ENCODE results near the gene COL9A1.
"Not testable (repeated sequence)": the region's sequence is repeated elsewhere in the genome, so short reads cannot be mapped to it uniquely, and the experiment has no call there.

The COL9A1 gene

GRCh38 chr6:70303034-70303525, at the start of gene COL9A1:
Gene COL9A1 (minus strand): TSS chr6:70303084. CDS start chr6:70302924, 160 bp downstream.
- TF ChIP-seq Cebpa-rat (IDR thresholded peaks at IDR 0.05): no peak
- no peaks in the 10 kb centered on the region for H3K9me3 ChIP-seq (replicated peaks in 1 of 11)
- H3K27me3 ChIP-seq: no peaks in the 10 kb centered on the region
- H3K36me3 ChIP-seq: no peaks in the 10 kb centered on the region
- H4K20me1 ChIP-seq: no peaks in the 10 kb centered on the region
- H3K4me1 ChIP-seq: no peaks in the 10 kb centered on the region
- H3K4me3 ChIP-seq: no peak within 1 kb of the TSS
- no peak within 1 kb of the TSS for H3K9ac ChIP-seq
- no peak within 1 kb of the TSS for H3K27ac ChIP-seq
- H3K4me2 ChIP-seq: no peak within 1 kb of the TSS

GRCh38 chr6:70351461-70351860, 48.6 kb upstream of the COL9A1 start:
- Histone ChIP-seq H3K4me2 (no peak overlapping the region), H3K9ac (no peak overlapping the region), H3K36me3 (no peaks in the 10 kb centered on the region), H4K20me1 (no peaks in the 10 kb centered on the region), H3K27me3 (no peaks in the 10 kb centered on the region), H3K4me1 (no peaks in the 10 kb centered on the region), H3K9me3 (replicated peaks in 1 of 11) (peaks cover 0 to 16% (median 6%) of the 10 kb centered on the region in 11 experiments; a peak in 10 of 22 replicates), H3K27ac (no peak overlapping the region), H3K4me3 (no peak overlapping the region)
- no peak for TF ChIP-seq Cebpa-rat (IDR thresholded peaks at IDR 0.05)

GRCh38 chr6:70345619-70346018, 42.7 kb upstream of the COL9A1 start:
- Histone ChIP-seq H3K27me3 (no peaks in the 10 kb centered on the region), H3K4me2 (no peak overlapping the region), H3K4me1 (peaks cover 0 to 6% (median 0%) of the 10 kb centered on the region in 10 experiments; a peak in 2 of 20 replicates), H3K9ac (no peak overlapping the region), H3K36me3 (no peaks in the 10 kb centered on the region), H4K20me1 (no peaks in the 10 kb centered on the region), H3K27ac (no peak overlapping the region), H3K9me3 (replicated peaks in 1 of 11) (peaks cover 0 to 16% (median 6%) of the 10 kb centered on the region in 11 experiments; a peak in 10 of 22 replicates), H3K4me3 (no peak overlapping the region)
- TF ChIP-seq Cebpa-rat (IDR thresholded peaks at IDR 0.05): no peak

- Histone ChIP-seq H3K27me3 (no peaks in the 10 kb centered on the region), H3K9me3 (replicated peaks in 1 of 11) (peaks cover 0 to 26% (median 20%) of the 10 kb centered on the region in 11 experiments; a peak in 18 of 22 replicates), H3K4me3 (no peak overlapping the region), H4K20me1 (no peaks in the 10 kb centered on the region), H3K27ac (no peak overlapping the region), H3K9ac (no peak overlapping the region), H3K4me2 (no peak overlapping the region), H3K4me1 (peaks cover 0 to 6% (median 0%) of the 10 kb centered on the region in 10 experiments; a peak in 2 of 20 replicates), H3K36me3 (no peaks in the 10 kb centered on the region)
- TF ChIP-seq Cebpa-rat (IDR thresholded peaks at IDR 0.05): no peak
Observed at GRCh38 chr6:70343313-70343712, 40.4 kb upstream of the COL9A1 start.

- H3K4me3 ChIP-seq, H3K9ac ChIP-seq, H3K4me2 ChIP-seq, H3K36me3 ChIP-seq, H3K4me1 ChIP-seq, H3K27ac ChIP-seq, H3K27me3 ChIP-seq, H4K20me1 ChIP-seq: not testable (repeated sequence)
- H3K9me3 ChIP-seq (replicated peaks in 1 of 11): peaks cover 0 to 15% (median 11%) of the 10 kb centered on the region in 11 experiments; a peak in 17 of 22 replicates
Observed at GRCh38 chr6:70339810-70340209, 36.9 kb upstream of the COL9A1 start.

- no peaks in the 10 kb centered on the region for H3K36me3 ChIP-seq
- no peak overlapping the region for H3K4me2 ChIP-seq
- TF ChIP-seq Cebpa-rat (IDR thresholded peaks at IDR 0.05): no peak
- H3K9ac ChIP-seq: no peak overlapping the region
- peaks cover 0 to 15% (median 11%) of the 10 kb centered on the region in 11 experiments; a peak in 17 of 22 replicates for H3K9me3 ChIP-seq (replicated peaks in 1 of 11)
- no peak overlapping the region for H3K4me3 ChIP-seq
- H4K20me1 ChIP-seq: no peaks in the 10 kb centered on the region
- H3K27me3 ChIP-seq: no peaks in the 10 kb centered on the region
- peaks cover 0 to 6% (median 0%) of the 10 kb centered on the region in 10 experiments; a peak in 2 of 20 replicates for H3K4me1 ChIP-seq
- H3K27ac ChIP-seq: no peak overlapping the region
Observed at GRCh38 chr6:70338775-70339174, 35.9 kb upstream of the COL9A1 start.

- H3K27me3 ChIP-seq: no peaks in the 10 kb centered on the region
- no peaks in the 10 kb centered on the region for H4K20me1 ChIP-seq
- H3K9me3 ChIP-seq (replicated peaks in 1 of 11): peaks cover 0 to 15% (median 11%) of the 10 kb centered on the region in 11 experiments; a peak in 17 of 22 replicates
- no peak overlapping the region for H3K9ac ChIP-seq
- no peaks in the 10 kb centered on the region for H3K36me3 ChIP-seq
- no peak overlapping the region for H3K27ac ChIP-seq
- H3K4me2 ChIP-seq: no peak overlapping the region
- H3K4me1 ChIP-seq: peaks cover 0 to 6% (median 0%) of the 10 kb centered on the region in 10 experiments; a peak in 2 of 20 replicates
- H3K4me3 ChIP-seq: no peak overlapping the region
- TF ChIP-seq Cebpa-rat (IDR thresholded peaks at IDR 0.05): no peak
Observed at GRCh38 chr6:70337743-70338105, 34.8 kb upstream of the COL9A1 start.

GRCh38 chr6:70336996-70337742, 34.3 kb upstream of the COL9A1 start:
- no peak for TF ChIP-seq Cebpa-rat (IDR thresholded peaks at IDR 0.05)
- H3K9ac ChIP-seq: no peak overlapping the region
- H3K9me3 ChIP-seq (replicated peaks in 1 of 11): peaks cover 0 to 15% (median 11%) of the 10 kb centered on the region in 11 experiments; a peak in 17 of 22 replicates
- H3K36me3 ChIP-seq: no peaks in the 10 kb centered on the region
- H3K4me2 ChIP-seq: no peak overlapping the region
- no peak overlapping the region for H3K27ac ChIP-seq
- no peak overlapping the region for H3K4me3 ChIP-seq
- H4K20me1 ChIP-seq: no peaks in the 10 kb centered on the region
- peaks cover 0 to under 1% (median 0%) of the 10 kb centered on the region in 10 experiments; a peak in 2 of 20 replicates for H3K4me1 ChIP-seq
- H3K27me3 ChIP-seq: no peaks in the 10 kb centered on the region

GRCh38 chr6:70327036-70327435, 24.2 kb upstream of the COL9A1 start:
- H4K20me1 ChIP-seq: no peaks in the 10 kb centered on the region
- H3K4me3 ChIP-seq: no peak overlapping the region
- no peak overlapping the region for H3K27ac ChIP-seq
- no peaks in the 10 kb centered on the region for H3K36me3 ChIP-seq
- H3K4me1 ChIP-seq: peaks cover 0 to 19% (median 8%) of the 10 kb centered on the region in 10 experiments; a peak in 9 of 20 replicates
- H3K4me2 ChIP-seq: no peak overlapping the region
- H3K9me3 ChIP-seq (replicated peaks in 1 of 11): no peaks in the 10 kb centered on the region; a peak in 1 of 22 replicates
- H3K9ac ChIP-seq: no peak overlapping the region
- H3K27me3 ChIP-seq: no peaks in the 10 kb centered on the region
- TF ChIP-seq Cebpa-rat (IDR thresholded peaks at IDR 0.05): no peak
